ENCODE results near the gene MUC20.
"Not testable (repeated sequence)": the region's sequence is repeated elsewhere in the genome, so short reads cannot be mapped to it uniquely, and the experiment has no call there.

The MUC20 gene

GRCh38 chr3:195720831-195721506 lies at the start of gene MUC20:
MUC20 (plus strand) TSS chr3:195720978; CDS start chr3:195721008, 30 bp downstream.
- H3K4me3 ChIP-seq (ENCODE audit: low read depth, low read length); DNase-seq (ENCODE audit: low read depth): not testable (repeated sequence)

GRCh38 chr3:195671283-195671682 lies 49.5 kb upstream of the MUC20 start:
- H3K4me3 ChIP-seq (ENCODE audit: low read depth, low read length), result not testable (repeated sequence)

GRCh38 chr3:195673711-195674110 lies 47.1 kb upstream of the MUC20 start:
- DNase-seq (ENCODE audit: low read depth); H3K4me3 ChIP-seq (ENCODE audit: low read depth, low read length): not testable (repeated sequence)

More at GRCh38 chr3:195671283-195671682, 49.5 kb upstream of the MUC20 start:
- not testable (repeated sequence) for DNase-seq (ENCODE audit: low read depth)

GRCh38 chr3:195678391-195679015 lies 42.3 kb upstream of the MUC20 start:
- DNase-seq (ENCODE audit: low read depth); H3K4me3 ChIP-seq (ENCODE audit: low read depth, low read length): not testable (repeated sequence)

GRCh38 chr3:195680690-195681089 lies 40.1 kb upstream of the MUC20 start:
- not testable (repeated sequence) for DNase-seq (ENCODE audit: low read depth); H3K4me3 ChIP-seq (ENCODE audit: low read depth, low read length)

GRCh38 chr3:195681458-195682103 lies 39.2 kb upstream of the MUC20 start:
- H3K4me3 ChIP-seq (ENCODE audit: low read depth, low read length); DNase-seq (ENCODE audit: low read depth): not testable (repeated sequence)

- DNase-seq (ENCODE audit: low read depth); H3K4me3 ChIP-seq (ENCODE audit: low read depth, low read length): not testable (repeated sequence)
These were observed 38.6 kb upstream of the MUC20 start for GRCh38 chr3:195682104-195682742.

- H3K4me3 ChIP-seq (ENCODE audit: low read depth, low read length); DNase-seq (ENCODE audit: low read depth): not testable (repeated sequence)
These were observed 36.9 kb upstream of the MUC20 start for GRCh38 chr3:195683722-195684526.

- H3K4me3 ChIP-seq (ENCODE audit: low read depth, low read length), result not testable (repeated sequence)
These were observed 36.1 kb upstream of the MUC20 start for GRCh38 chr3:195684527-195685257.

GRCh38 chr3:195686537-195687208 lies 34.1 kb upstream of the MUC20 start:
- not testable (repeated sequence) for DNase-seq (ENCODE audit: low read depth); H3K4me3 ChIP-seq (ENCODE audit: low read depth, low read length)

More at GRCh38 chr3:195684527-195685257, 36.1 kb upstream of the MUC20 start:
- DNase-seq (ENCODE audit: low read depth), result not testable (repeated sequence)

GRCh38 chr3:195687209-195687760 lies 33.5 kb upstream of the MUC20 start:
- not testable (repeated sequence) for H3K4me3 ChIP-seq (ENCODE audit: low read depth, low read length)
- peak; percentile 47 for DNase-seq (ENCODE audit: low read depth)

GRCh38 chr3:195688471-195689183 lies 32.2 kb upstream of the MUC20 start:
- DNase-seq (ENCODE audit: low read depth); H3K4me3 ChIP-seq (ENCODE audit: low read depth, low read length): not testable (repeated sequence)

- H3K4me3 ChIP-seq (ENCODE audit: low read depth, low read length); DNase-seq (ENCODE audit: low read depth): not testable (repeated sequence)
These were observed 31.4 kb upstream of the MUC20 start for GRCh38 chr3:195689184-195690070.

Measured in NB4 (cell line).